ENCODE results near the gene KLF7.

The KLF7 gene

DNA sequence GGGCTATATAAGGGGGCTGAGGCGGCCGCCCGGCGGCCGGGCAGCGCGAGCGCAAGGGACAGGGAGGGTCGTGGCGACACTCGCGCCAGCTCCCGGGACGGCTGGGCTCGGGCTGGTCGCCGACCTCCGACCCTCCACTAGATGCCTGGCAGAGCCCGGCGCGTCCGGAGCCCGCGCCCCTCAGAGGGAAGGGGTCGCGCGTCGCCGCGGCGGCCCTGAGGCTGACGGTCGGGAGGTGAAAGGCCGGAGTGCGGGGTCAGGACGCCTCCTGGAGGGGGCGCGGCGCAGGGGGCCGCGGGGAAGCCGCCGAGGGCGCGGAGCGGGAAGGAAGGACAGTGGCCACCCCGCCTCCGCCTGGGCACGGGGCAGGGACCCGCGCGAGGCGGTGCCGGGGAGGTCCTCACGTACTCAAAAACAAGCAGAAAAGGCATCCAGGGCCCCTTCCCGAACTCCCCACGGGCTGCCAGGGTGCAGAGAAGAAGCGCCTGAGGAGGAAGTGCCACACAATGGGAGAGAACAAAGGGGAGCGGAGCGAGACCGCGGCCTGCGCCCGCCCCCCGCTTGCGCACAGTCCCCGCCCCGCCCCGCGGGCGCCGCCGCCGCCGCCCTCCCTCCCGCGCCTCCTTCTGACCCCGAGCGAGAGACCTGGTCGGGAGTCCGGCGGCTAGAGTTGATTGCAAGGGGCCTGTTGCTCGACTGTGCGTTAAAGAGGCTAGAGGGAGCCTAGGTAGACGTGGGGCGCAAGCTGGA lies 776 bp upstream of the KLF7 start:
- peak; percentile 36 to 39 for DNase-seq (ENCODE audit: low read depth in 2 of 2)

DNA sequence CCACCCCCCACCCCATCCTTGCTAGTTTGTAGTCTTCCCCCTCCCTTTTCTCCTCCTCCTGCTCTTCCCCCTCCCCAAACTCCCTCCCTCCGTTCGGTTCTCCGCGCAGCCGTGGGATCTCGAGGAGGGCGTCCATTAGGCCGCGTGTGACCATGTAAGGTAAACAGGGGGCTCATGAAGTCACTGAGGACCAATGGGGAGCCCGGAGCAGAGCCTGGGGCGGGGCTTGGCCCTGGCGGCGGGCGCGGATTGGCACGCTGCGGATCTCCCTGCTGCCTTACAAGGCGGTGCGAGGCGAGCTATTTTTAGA lies 246 bp upstream of the KLF7 start:
- DNase-seq (ENCODE audit: low read depth in 2 of 2) = peak; percentile 91

DNA sequence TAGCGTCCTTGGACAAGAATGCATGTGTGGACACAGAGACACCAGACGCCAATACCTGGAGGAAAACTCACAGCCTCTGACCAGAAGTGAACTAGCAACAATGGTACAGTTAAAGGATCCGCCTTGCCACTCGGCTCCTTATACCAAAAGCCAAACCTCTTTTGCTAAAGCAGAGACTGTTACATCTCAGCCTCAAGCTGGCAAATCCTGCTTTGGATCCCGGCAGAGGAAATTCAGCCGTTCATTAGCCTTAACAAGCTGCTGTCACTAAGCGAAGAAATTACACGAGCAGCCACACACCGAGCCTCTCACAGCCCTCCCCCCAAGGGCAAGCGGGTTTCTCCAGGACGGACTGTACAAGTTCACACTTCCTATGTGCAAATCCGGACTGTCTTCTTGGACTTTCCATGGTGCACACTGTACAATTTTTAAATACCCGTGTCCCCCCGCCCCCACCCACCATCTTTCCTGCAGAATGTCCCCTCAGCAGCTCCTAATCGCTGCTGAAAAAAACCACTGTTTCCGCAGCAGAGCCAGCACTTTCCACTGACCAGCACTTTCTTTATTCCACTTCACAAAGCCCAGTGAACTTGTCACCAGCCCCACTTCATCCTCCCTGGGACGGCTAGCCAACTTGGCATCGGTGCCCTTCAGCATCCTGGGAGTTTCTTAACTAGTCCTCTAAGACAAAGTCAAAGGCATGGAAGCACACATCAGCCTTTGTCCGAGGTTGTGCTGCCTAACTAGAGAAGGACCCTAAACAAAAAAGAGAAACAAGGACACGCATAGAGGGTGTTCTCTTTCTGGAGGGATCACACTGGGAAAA lies 1.5 kb downstream of the KLF7 start:
- no peak for DNase-seq (ENCODE audit: low read depth in 2 of 2)

DNA sequence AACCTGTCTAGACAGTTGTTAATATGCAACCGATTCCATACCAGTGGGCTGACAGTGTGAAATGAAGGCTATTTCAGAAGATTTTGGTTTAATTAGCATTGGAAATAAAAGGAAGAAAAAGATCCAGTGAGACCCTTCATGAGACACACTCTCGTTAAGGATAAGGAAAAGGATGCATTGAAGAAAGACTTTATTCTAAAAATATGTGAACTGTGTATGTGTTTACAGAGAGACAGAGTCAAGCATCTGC lies 2.1 kb downstream of the KLF7 start:
- DNase-seq (ENCODE audit: low read depth in 2 of 2) = no peak

DNA sequence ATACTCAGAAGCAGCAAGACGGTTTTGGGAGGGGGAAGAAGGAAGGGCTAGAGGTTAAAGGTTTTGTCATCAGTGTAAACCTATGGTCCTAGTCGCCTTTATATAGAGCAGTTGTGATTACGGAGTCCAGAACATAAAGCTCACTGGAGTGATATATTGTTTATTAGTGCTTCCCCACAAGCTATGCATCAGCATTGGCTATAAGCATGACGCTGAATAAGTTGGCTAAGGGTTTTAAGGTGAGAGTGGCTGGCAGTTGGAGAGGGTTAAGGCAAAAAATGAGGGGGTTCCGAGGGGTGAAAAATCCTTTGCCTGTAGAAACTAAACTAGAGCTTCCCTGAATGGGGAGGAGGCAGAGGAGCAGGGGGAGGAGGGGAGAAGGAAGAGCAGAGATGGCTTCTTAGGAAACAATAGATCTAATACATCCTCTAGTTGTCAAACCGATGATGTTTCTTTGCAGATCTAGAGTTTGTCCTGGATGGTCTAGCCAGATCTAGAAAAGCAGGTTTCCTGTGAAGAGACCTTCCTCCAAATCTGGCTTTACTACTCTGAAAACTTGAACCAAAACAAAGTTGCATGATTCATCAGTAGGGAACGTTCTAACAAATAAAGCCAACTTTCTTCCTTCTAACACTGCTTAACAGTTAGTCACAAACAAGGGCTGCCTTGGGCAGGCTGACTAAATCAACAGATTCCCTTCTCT lies 2.5 kb downstream of the KLF7 start:
- no peak for DNase-seq (ENCODE audit: low read depth in 2 of 2)

DNA sequence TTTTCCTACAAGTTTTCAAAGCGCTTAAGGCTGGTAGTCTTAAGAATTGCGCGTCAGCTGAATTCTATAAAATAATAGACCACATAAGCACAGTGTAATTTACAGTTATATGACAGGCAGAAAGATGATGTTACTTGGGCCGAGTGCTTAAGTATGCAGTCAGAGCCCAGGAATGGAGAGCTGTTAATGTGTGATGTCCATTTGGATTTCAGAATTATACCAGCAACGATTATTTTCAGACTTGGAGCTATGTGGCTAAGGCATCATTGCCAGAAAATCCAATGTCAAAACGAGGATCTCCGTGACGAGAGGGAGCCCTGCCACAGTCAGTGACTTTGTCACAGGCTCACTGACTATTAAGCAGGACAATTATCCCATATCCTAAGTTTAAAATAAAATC lies 3.4 kb downstream of the KLF7 start:
- DNase-seq (ENCODE audit: low read depth in 2 of 2) = no peak

DNA sequence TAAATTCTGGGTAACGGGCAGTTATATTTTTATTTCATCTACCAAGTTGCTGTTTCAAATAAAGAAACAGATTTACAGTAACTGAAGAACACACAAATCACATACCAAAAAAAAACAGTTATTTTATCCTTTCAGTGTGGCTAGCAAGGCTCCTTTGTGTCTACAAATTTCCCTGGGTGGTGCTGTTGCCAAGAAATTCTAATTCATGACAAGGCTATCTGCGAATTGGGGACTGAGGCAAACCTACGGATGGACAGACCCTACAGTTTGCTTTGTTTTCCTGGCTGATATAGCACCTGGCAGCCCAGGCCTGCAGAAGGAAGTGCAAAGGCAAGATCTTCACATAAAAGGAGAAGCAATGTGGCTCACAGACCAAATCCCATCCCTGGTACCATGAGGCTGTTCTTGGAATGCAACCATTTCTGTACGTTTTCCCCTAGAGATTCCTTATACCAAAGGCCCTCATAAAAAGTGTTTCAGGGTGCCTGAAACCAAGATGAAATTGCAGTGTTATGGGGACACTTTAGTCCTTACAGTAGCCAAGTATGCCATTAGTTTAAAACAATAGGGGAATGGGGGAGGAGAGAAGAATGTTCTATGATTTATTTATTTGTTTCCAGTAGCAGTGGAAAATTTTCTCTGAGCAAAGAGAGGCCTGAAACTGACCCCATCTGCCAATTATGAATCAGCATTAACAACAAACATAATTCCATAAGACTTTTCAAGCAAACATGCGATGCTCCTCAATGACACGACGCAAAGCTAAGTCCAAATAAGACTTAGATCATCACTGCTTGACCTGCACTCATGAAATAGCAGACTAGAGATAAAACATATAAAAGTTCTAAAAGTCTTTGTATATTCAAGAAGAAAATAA lies 4.3 kb downstream of the KLF7 start:
- DNase-seq (ENCODE audit: low read depth in 2 of 2) = no peak

DNA sequence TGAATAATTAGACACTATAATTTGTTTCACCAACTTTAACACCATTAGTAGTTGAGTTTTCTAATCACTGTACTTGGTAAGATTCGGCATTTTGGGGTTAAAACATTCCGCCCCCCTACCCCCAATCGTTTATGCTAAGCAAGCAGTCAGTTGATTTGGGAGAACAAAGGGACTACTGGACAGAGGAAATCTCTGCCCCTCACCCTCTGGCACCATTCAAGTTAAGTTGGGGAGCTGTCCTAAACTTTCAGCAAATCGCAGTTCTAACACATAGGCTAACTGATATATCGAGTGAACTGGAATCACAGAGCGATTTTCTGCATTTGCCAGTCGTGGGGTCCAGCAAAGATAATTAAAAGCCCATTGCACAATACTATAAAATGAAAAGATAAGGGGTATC lies 5.6 kb downstream of the KLF7 start:
- no peak for DNase-seq (ENCODE audit: low read depth in 2 of 2)

DNA sequence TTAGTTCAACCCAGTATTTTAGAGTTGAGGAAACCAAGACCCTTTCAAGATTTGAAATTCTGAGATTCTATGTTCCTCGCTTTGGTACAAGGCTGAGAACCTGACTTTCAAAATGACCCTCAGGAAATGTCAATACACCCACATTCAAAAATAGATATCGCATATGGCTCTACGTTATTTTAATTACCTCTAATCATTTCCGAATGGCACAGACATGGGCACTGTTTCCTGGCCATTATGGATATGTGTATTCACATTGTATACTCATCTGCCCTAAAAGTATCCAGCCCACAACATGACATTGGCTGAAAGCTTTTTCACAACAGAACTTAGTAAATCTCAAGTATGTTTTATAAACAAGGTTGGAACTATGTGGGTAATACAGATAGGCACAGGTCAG lies 6.7 kb downstream of the KLF7 start:
- no peak for DNase-seq (ENCODE audit: low read depth in 2 of 2)

DNA sequence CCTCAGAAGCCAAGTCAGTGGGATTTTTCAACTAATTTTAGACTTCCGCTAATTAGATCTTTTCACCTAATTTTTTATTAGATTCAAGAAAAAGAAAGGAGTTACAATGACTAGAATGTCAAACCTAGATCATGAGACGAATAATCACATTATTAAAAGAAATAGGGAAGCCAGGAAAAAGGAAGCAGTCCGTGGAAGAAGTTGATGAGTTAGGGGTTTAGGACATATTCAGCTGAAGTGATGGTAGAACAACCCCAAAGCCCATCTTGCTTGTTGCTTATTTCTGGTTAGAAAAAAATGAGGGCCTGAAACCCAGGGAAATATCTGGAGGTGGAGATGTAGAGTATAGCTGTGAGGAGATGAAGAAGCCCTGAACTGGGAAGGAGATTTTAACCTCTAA lies 8.0 kb downstream of the KLF7 start:
- no peak for DNase-seq (ENCODE audit: low read depth in 2 of 2)

DNA sequence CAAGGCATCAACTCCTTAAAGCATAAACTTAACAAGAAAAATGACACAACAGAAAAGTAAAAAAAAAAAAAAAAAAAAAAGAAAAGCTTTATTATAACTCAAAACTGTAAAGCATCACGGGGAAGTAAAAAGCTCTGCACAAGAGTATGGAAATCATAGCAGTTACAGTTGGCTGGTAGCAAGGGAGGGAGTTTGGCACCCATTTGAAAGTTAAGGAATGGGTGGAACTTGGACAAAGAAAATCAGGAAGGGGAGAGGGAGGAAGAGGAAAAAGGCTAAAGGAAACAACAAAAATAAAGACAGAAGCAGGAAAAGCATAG lies 8.6 kb downstream of the KLF7 start:
- DNase-seq (ENCODE audit: low read depth in 2 of 2) = no peak

DNA sequence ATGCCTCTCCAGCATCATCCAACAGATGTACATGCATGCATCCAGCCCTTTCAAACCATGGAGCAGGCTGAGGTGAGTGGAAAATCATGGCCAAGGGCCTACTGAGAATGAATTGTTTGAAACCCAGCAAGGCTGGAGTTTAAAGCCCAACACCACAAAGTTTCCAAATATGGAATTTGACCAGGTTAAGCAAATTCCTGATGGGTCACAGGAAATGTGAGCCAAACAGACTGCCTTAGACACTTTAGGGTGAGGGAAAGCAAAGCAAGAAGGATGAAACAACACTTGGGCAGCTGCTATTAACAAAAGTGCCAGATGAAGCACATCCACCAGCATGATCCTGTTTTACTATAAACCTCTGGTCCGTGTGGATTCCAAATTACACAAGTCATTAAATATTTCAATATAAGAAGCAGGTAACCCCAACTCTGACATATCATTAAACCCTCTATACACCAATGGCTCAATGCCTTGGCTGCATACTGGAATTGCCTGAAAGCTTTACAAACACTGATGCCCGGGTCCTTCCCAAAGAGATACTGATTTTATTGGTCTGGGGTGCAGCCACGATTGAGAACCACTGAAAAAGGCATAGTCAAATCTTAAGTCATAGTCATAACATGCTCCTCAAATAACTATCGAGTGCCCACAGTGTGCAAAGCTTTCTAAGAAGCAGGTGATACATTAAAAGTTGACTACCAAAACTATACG lies 9.1 kb downstream of the KLF7 start:
- DNase-seq (ENCODE audit: low read depth in 2 of 2) = no peak

DNA sequence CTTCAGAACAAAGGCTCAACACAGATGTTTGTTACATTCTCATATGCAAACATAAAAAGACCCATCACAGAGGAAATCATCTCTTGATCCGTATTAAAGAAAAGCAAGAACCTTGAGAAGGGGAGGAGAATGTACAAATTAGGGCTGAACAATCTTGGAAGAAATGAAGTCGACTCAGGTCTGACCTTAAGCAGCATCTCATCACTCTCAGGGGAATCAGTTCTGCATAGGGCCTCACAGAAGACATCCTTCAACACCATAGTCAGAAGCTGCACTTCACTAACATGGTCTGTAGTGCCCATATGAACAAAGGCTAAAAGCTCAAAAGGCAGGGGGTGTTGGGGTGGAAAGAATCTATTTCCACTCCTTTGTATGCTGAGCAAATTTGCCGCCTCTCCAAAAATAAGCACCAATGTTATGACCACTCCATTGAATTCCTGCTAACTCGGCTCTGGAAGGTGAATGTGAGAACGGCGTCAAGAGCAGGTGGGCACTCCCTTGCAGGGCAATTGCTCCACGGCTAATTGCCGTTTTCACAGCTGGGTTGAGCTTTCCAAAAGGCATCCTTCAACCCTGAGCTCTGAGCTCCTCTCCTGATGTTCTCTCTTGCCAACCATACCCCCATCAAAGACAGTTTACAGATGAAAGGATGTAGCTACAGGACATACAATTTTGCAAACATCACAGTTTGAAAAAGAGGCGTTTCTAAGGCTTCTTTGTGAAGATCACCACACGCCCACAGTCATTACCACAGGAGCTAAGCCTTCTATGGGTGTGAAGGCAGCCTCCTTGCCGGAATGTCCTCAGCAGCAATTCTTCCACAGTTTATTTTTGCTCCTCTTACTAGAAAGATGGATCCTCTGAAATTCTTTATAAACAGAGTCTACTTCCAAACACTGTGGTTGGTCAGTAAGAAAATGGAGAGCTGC lies 10.0 kb downstream of the KLF7 start:
- no peak for DNase-seq (ENCODE audit: low read depth in 2 of 2)

DNA sequence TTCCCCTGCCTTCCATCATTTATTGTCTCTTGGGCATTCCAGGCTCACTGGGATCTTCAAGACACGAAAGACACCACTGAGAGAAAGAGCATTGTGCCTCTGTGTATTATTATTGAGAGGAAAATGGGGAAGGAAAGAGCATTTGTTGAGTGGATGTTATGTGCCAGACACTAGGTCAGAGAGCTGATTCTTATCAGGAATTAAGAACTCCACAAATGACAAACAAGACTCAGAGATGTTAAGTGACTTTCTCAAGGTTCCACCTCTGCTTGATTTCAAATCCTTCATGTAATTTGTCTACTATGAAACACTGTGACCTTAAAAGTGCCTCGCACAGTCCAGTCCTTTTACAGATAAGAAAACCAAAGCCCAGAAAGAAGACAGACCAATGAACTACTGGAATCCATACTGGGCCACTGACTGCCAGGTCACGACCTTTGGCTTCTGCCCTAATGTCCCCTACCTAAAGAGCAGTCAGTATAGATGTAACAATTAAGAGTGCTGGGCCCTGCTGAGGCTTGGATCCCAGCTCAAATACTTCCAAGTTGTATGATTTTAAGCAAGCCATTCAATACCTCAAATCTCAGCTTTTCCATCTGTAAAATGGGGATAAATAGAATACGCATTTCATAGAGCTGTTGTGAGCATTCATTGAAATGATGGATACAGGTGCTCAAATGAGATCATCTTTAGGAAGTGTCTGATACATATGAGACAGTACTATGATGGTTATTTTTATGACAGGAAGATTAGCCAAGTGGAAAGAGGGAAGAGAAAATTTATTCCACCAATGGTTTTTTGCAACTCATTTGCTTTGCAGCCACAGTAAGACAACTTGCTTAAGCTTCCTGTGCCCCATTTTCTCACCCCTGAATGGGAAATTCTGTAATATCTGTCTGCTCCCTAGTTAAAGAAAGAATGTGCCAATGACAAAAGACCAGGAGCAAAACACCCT lies 10.9 kb downstream of the KLF7 start:
- no peak for DNase-seq (ENCODE audit: low read depth in 2 of 2)

DNA sequence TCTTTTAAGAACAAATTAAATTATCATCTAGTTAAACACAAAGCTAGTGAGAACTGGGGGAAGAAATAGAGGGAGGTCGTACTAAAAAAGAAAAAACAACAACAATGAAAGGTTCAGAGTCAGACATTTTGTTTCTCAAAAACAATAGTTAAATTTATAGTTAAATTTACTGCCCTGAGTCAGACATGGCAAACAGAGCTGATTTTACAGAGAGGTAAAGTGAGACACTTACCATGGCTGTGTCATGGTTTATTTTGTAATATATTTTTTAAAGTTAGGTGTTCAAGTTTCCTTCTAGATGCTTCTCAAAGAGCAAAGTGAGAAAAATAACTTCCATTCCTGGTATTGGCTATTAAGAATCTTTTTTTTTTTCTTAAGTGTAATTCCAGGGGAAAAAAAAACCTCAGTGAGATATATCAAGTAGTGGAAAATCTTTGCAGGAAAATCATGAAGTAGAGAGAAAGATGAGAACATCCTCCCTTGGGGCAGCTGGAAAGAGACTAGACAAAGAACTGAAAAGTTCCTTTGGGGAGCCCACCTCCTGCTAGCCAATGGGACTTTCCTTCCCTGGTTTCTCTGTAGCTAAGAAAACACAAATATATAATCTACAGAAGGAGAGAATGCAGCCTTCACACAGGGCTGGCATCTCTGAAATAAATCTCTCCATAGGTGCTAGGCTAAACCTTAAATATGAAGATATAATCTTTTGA lies 12.3 kb downstream of the KLF7 start:
- no peak for DNase-seq (ENCODE audit: low read depth in 2 of 2)

DNA sequence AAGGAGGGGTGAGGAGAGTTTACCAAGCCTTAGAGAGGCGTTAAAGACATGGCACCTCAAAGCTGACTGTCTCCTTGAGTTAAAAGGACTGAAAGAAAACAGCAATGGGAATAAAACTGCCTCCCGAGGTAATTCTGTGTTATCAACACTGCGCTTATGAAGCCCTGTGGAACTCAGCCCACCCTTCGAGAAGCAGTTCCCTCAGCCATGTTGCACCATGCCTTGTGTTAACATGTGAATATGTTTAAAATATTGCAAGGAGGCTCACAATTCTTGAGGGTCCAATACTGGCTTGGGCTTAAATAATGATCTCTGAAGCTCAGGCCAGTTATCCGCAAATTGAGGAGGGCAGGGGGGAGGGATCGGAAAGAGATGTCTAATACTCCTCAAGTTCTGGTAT lies 14.7 kb downstream of the KLF7 start:
- no peak for DNase-seq (ENCODE audit: low read depth in 2 of 2)

DNA sequence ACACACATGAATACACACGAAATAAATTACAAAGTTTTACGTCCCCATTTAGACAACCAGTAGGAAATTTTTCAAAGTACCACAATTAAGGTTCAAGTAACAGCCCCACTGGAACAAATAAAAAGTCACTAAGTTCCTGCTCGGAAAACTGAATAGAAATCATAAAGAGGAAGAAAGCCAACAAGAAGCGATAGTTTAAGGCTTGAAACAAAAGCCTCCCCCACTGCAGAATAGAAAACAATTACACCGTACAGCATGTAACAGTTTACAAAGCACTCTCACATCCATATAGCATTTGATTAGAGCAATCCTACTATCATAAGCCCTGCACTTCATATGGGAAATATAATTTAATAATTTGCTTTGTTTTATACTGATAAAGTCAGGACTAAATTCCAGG lies 15.5 kb downstream of the KLF7 start:
- DNase-seq (ENCODE audit: low read depth in 2 of 2) = no peak

DNA sequence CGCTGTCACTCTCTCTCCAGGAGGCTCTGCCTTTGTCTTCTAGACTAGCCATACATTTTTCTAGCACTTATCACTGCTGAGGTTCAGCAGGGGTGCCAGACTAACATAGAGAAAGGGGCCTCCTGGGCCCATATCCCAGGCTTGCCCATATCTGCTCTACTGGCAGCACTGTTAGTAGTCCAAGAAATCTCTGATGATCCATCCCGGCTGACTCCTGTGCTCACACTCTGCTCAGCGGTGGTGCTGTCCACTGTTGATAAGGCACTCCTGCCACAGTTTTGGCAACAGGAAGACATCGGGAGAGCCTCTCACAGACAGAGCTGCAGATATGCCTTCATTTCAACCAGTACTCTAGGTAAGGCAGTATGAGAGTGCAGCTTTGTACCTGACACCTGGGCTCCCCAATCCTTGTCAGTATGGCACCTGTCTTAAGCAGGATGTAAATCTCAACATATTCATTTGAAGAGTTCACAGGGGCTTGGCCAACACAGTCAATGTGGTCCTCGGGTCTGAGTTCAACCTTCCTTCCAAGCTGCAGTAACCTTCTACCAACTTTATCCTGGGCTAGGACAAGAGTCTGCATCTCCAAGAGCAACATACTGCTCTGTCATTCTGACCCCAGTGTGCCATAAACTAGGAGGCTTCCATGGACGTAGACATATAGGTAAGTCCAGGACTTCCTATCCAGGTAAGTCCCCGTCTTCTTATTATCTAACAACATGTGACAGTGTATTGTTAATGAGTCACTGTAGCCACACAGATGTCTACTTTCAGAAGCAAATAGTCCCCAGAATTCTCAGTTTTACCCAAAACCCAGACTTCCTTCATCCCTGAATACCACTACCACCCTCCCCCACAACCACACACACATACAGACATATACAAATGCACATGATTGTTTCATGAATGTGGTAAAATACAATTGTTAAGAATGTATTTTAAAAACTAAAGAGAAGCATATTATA lies 16.2 kb downstream of the KLF7 start:
- no peak for DNase-seq (ENCODE audit: low read depth in 2 of 2)
